Nephron (organoid): Measurements from ENCODE around the gene SEC61A2.

Experiments
- H3K27ac Mint-ChIP-seq, 3 experiments: 2 replicates each; pipeline ENCODE4 v1.8.0; 2020; ENCODE audit warnings: mixed read lengths in 3 of 3, mild to moderate bottlenecking in 2 of 3, moderate library complexity in 1 of 3
- H3K27me3 Mint-ChIP-seq: 2 replicates; pipeline ENCODE4 v1.8.0; 2021; ENCODE audit warnings: low read depth, mild to moderate bottlenecking, moderate library complexity, mixed read lengths
- H3K36me3 Mint-ChIP-seq: 2 replicates; pipeline ENCODE4 v1.8.0; 2020; ENCODE audit warnings: low read depth, mixed read lengths
- H3K4me1 Mint-ChIP-seq: 2 replicates; pipeline ENCODE4 v1.8.0; 2020; ENCODE audit warnings: mixed read lengths
- H3K4me3 Mint-ChIP-seq, 3 experiments: 2 replicates each; pipeline ENCODE4 v1.8.0; 2020; ENCODE audit warnings: mild to moderate bottlenecking in 3 of 3, mixed read lengths in 3 of 3, moderate library complexity in 2 of 3
- H3K9me3 Mint-ChIP-seq: 2 replicates; pipeline ENCODE4 v1.8.0; 2020; ENCODE audit warnings: mixed read lengths
- TF ChIP-seq, protein P1 (sequence below), 3 experiments: fragments of 200-600 bp; sonication (generic); IDR thresholded peaks; one replicate each; pipeline ENCODE4 v1.5.0; 2021; ENCODE audit warnings: antibody characterized with exemption in 3 of 3; ENCODE audit not compliant: unreplicated experiment in 3 of 3

The SEC61A2 gene

DNA sequence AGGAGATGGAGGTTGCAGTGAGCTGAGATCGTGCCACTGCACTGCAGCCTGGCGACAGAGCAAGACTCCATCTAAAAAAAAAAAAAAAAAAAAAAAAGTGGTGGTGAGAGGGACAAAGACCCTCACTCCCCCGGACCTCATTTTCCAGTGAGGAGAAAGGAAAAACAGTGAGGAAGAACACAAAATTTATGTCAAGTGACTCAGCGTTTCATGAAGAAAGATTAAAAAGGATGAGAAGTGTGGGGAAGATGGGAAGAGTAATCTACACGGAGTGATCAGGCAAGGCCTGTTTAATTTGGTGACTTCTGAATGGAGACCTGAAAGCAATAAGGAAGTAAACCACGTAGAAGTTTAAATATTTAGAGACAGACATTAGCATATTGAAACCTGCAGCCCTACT, 59.2 kb downstream of the SEC61A2 start:
- no peak overlapping the region for H3K27ac Mint-ChIP-seq
- H3K27me3 Mint-ChIP-seq, result no peaks in the 10 kb centered on the region
- H3K4me1 Mint-ChIP-seq, result peaks cover 15% of the 10 kb centered on the region
- no peak overlapping the region for H3K4me3 Mint-ChIP-seq
- H3K9me3 Mint-ChIP-seq, result no peaks in the 10 kb centered on the region
- peaks cover 30% of the 10 kb centered on the region for H3K36me3 Mint-ChIP-seq
- TF ChIP-seq, protein P1, sequence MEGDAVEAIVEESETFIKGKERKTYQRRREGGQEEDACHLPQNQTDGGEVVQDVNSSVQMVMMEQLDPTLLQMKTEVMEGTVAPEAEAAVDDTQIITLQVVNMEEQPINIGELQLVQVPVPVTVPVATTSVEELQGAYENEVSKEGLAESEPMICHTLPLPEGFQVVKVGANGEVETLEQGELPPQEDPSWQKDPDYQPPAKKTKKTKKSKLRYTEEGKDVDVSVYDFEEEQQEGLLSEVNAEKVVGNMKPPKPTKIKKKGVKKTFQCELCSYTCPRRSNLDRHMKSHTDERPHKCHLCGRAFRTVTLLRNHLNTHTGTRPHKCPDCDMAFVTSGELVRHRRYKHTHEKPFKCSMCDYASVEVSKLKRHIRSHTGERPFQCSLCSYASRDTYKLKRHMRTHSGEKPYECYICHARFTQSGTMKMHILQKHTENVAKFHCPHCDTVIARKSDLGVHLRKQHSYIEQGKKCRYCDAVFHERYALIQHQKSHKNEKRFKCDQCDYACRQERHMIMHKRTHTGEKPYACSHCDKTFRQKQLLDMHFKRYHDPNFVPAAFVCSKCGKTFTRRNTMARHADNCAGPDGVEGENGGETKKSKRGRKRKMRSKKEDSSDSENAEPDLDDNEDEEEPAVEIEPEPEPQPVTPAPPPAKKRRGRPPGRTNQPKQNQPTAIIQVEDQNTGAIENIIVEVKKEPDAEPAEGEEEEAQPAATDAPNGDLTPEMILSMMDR (IDR thresholded peaks at IDR 0.05; ENCODE audit: unreplicated experiment in 3 of 3), result no peak

DNA sequence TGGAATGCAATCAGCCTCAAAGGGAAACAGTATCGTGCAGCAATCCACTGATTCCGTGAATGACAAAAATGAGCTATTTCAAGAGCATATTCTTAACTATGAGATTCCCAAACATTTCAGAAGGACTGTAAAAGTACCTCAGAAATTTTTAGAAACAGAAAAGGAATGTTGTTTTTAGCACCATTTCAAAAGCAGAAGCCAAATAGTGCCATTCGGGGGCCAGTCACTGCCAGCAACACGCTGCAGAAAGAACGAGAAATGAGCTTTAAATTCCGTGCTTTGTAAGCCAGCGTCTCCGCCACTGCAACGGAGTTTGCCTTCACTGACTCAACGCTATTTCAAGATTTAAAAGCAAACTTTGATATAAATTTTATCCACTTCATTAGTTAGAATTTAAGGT, 59.9 kb downstream of the SEC61A2 start:
- no peak overlapping the region for H3K4me3 Mint-ChIP-seq
- peaks cover 21% of the 10 kb centered on the region for H3K4me1 Mint-ChIP-seq
- no peaks in the 10 kb centered on the region for H3K9me3 Mint-ChIP-seq
- no peak overlapping the region for H3K27ac Mint-ChIP-seq
- TF ChIP-seq, protein P1 (IDR thresholded peaks at IDR 0.05; ENCODE audit: unreplicated experiment in 3 of 3), result no peak
- H3K27me3 Mint-ChIP-seq, result no peaks in the 10 kb centered on the region
- peaks cover 30% of the 10 kb centered on the region for H3K36me3 Mint-ChIP-seq

DNA sequence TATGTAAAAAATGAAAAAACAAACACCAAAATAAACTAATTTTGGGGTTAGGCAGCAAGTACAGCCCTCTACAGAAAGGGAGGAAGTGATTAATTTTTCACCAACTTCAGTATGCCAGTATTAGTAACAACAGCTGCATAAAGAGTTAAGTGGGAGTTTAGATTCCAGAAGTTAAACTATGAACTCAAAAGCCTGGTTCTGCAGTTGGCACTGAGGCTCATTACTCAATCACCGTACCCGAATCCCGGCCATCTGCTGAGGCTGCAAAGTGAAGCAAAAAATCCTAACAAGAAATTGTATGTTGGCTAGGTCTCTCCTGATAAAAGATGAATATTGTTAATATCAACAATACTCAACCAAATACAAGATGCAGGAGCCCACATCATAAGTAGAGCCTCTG, 62.2 kb downstream of the SEC61A2 start:
- Mint-ChIP-seq H3K9me3 (no peaks in the 10 kb centered on the region), H3K27me3 (no peaks in the 10 kb centered on the region), H3K27ac (peak overlapping the region; percentile 59 to 92 (median 85))

DNA sequence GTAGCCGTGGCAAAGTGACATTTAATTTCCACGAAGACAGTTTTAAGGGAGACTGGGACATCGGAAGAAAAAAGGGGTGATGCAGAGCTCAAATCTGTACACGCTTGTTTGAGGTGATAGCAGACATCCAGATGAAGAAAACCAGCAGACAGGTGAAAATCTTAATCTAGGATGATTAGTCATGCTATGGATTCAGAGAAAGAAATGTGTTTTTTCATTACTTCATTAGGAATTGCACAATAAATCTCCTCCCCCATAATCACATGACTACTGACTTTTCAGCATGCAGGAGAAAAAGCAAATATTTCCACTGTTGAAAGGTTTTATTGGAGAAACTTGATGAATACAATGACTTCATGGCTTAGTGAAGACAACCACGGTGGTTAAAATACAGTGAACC, 63.7 kb downstream of the SEC61A2 start:
- peaks cover 42% of the 10 kb centered on the region for H3K4me1 Mint-ChIP-seq
- TF ChIP-seq, protein P1 (IDR thresholded peaks at IDR 0.05; ENCODE audit: unreplicated experiment in 3 of 3), result no peak
- H3K27me3 Mint-ChIP-seq, result no peaks in the 10 kb centered on the region
- H3K36me3 Mint-ChIP-seq, result peaks cover under 1% of the 10 kb centered on the region
- no peaks in the 10 kb centered on the region for H3K9me3 Mint-ChIP-seq
- peak overlapping the region; percentile 60 to 83 (median 77) for H3K4me3 Mint-ChIP-seq
- peak overlapping the region; percentile 41 to 79 (median 59) for H3K27ac Mint-ChIP-seq

More for the DNA sequence above, 62.2 kb downstream of the SEC61A2 start:
- Mint-ChIP-seq H3K4me1 (peaks cover 37% of the 10 kb centered on the region), H3K4me3 (peak overlapping the region; percentile 48 to 77 (median 69)), H3K36me3 (peaks cover 13% of the 10 kb centered on the region)
- TF ChIP-seq, protein P1 (IDR thresholded peaks at IDR 0.05; ENCODE audit: unreplicated experiment in 3 of 3), result no peak

DNA sequence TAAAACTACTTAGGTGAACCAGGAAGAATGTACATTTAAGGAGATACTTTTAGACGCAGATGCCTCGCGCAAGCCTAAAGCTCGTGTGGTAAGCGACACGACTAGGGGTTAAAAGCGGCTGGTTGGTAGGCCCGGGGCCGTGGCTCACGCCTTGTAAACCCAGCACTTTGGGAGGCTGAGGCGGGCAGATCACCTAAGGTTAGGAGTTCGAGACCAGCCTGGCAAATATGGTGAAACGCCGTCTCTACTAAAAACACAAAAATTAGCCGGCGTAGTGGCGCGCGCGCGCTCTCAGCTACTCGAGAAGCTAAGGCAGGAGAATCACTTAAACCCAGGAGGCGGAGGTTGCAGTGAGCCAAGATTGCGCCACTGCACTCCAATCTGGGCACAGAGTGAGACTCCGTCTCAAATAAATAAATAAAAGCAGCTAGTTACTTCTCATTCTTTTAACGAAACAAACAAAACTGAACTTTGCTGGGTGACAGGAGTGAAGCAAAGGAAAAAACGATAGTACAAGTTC, 65.3 kb downstream of the SEC61A2 start:
- Mint-ChIP-seq H3K4me3 (peak overlapping the region; percentile 93 to 96 (median 95)), H3K36me3 (peaks cover 10% of the 10 kb centered on the region), H3K27me3 (no peaks in the 10 kb centered on the region), H3K27ac (peak overlapping the region; percentile 97 to 99 (median 98)), H3K9me3 (no peaks in the 10 kb centered on the region), H3K4me1 (peaks cover 49% of the 10 kb centered on the region)
- TF ChIP-seq, protein P1 (IDR thresholded peaks at IDR 0.05; ENCODE audit: unreplicated experiment in 3 of 3), result no peak

DNA sequence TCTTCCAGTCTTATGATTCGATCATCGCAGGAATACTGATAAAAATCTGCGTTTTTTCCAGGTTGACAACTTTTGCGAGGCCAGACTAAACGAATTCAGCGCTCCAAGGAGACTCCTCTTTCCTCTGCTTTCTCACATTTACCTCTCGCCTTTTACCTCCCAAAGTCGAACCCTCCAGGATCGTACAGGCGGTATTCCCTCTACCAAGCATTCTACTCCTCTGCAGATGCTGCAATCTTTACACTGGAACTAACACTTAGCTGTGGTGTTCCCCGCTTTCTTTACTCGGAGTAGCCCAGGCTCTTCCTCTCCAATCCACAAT, 65.8 kb downstream of the SEC61A2 start:
- no peaks in the 10 kb centered on the region for H3K9me3 Mint-ChIP-seq
- peaks cover 47% of the 10 kb centered on the region for H3K4me1 Mint-ChIP-seq
- TF ChIP-seq, protein P1 (IDR thresholded peaks at IDR 0.05; ENCODE audit: unreplicated experiment in 3 of 3), result no peak
- H3K27me3 Mint-ChIP-seq, result no peaks in the 10 kb centered on the region
- H3K4me3 Mint-ChIP-seq, result peak overlapping the region; percentile 93 to 96 (median 95)
- H3K27ac Mint-ChIP-seq, result peak overlapping the region; percentile 97 to 99 (median 98)
- H3K36me3 Mint-ChIP-seq, result peaks cover 10% of the 10 kb centered on the region
